ENCODE results near the gene ATF7.

DNA sequence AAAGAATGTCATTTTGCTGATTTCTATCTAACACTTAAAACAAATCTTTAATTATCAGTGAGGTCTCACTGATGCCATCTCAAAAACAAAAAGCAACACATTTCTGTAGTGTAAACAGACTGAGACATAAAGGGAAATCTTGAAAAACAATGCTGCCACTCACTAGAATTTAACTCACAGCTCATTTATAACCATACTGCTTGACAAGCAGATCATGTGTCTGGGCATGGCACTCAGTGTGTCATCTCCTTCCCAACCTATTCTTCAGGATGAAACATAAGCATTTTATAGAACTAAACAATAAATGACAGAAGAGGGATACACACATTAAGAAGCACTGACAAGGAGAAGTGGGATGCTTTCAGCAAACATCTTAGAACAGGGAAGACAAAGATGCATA lies 22.4 kb downstream of the ATF7 start:
- TF ChIP-seq, protein P1, sequence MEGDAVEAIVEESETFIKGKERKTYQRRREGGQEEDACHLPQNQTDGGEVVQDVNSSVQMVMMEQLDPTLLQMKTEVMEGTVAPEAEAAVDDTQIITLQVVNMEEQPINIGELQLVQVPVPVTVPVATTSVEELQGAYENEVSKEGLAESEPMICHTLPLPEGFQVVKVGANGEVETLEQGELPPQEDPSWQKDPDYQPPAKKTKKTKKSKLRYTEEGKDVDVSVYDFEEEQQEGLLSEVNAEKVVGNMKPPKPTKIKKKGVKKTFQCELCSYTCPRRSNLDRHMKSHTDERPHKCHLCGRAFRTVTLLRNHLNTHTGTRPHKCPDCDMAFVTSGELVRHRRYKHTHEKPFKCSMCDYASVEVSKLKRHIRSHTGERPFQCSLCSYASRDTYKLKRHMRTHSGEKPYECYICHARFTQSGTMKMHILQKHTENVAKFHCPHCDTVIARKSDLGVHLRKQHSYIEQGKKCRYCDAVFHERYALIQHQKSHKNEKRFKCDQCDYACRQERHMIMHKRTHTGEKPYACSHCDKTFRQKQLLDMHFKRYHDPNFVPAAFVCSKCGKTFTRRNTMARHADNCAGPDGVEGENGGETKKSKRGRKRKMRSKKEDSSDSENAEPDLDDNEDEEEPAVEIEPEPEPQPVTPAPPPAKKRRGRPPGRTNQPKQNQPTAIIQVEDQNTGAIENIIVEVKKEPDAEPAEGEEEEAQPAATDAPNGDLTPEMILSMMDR (conservative IDR thresholded peaks at IDR 0.05; ENCODE audit: low read depth, low read length): no peak
- TF ChIP-seq POLR2A (IDR thresholded peaks at IDR 0.05; ENCODE audit: low read depth, low read length): no peak
- no peak for TF ChIP-seq CEBPB (IDR thresholded peaks at IDR 0.05; ENCODE audit: low read depth, low read length)
- TF ChIP-seq MXI1 (IDR thresholded peaks at IDR 0.05; ENCODE audit: borderline replicate concordance, low read depth, low read length): no peak
- TF ChIP-seq NFE2L2 (IDR thresholded peaks at IDR 0.05; ENCODE audit: low read depth, low read length): no peak

Data from IMR-90 (cell line).